ENCODE data around the gene NLRC5.

GRCh38 chr16:56988161-56988947, 1.0 kb upstream of the NLRC5 start:
- no peak for TF ChIP-seq CTCF (IDR thresholded peaks at IDR 0.05)
- TF ChIP-seq POLR2A (IDR thresholded peaks at IDR 0.05) = no peak

Data from Peyer's patch (tissue), 4 donors.